ENCODE measurements around the gene NSRP1.
A peak's percentile ranks its signal among the peaks of the same experiment; 100 is the strongest.
"Not testable (repeated sequence)": the region's sequence is repeated elsewhere in the genome, so short reads cannot be mapped to it uniquely, and the experiment has no call there.

NSRP1 gene

DNA sequence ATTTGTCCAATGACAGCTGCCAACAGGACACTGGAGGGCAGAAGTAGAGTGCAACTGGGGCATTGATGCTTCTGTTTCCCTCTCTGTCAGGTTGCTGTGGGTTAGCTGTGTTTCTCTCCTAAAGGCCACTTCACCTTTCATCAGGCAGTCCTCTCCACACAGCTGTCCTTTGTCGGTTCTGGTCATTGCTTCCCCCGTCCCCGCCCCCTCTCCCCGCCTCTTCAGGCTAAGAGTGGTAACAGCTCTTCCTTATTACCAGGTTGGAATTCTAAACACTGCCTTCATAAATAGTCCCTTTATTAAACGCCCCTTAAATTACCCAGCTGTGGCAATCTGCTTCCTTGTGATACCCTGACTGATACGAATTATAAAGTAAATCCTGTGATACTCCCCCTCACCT, 31.8 kb upstream of the NSRP1 start:
- Histone ChIP-seq H3K27me3 (ENCODE audit: insufficient read depth, low read depth, severe bottlenecking) (no peaks in the 10 kb centered on the region), H3K36me3 (no peaks in the 10 kb centered on the region)
- no peak for DNase-seq

DNA sequence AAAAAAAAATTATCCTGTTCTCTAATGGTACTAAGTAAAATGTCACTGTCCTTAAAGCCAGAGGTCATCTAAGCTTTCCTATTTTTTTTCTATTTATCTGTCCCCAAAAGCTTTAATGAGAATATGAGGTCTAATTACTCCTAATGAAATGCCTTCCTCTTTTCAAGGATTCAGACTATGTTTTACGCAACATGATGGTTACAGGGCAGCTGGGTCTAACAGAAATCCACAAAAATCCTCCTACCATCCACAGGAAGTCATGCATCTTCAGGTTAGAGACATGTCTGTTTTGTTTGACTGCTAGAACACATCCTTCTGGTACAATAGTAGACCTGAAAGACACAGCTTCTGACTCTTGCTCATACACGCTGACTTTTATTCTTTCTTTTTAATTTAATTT, 29.7 kb upstream of the NSRP1 start:
- DNase-seq = no peak
- Histone ChIP-seq H3K9me3 (ENCODE audit: severe bottlenecking) (no peaks in the 10 kb centered on the region), H3K36me3 (no peaks in the 10 kb centered on the region), H3K27me3 (ENCODE audit: insufficient read depth, low read depth, severe bottlenecking) (no peaks in the 10 kb centered on the region), H3K4me3 (ENCODE audit: low read depth, low read length) (no peak overlapping the region), H3K27ac (no peak overlapping the region)
- TF ChIP-seq CTCF (IDR thresholded peaks at IDR 0.05; ENCODE audit: low read depth, low read length) = no peak

More for the DNA sequence above, 31.8 kb upstream of the NSRP1 start:
- TF ChIP-seq CTCF (IDR thresholded peaks at IDR 0.05; ENCODE audit: low read depth, low read length) = no peak
- H3K27ac ChIP-seq = no peak overlapping the region
- no peak overlapping the region for H3K4me3 ChIP-seq (ENCODE audit: low read depth, low read length)
- H3K9me3 ChIP-seq (ENCODE audit: severe bottlenecking) = no peaks in the 10 kb centered on the region

DNA sequence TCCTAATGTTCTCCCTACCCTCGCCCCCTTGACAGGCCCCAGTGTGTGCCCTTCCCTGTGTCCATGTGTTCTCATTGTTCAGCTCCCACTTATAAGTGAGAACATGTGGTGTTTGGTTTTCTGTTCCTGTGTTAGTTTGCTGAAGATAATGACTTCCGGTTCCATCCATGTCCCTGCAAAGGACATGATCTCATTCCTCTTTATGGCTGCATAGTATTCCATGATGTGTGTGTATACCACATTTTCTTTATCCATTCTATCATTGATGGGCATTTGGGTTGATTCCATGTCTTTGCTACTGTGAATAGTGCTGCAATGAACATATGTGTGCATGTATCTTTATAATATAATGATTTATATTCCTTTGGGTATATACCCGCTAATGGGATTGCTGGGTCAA, 29.2 kb upstream of the NSRP1 start:
- DNase-seq; H3K4me3 ChIP-seq (ENCODE audit: low read depth, low read length); H3K27me3 ChIP-seq (ENCODE audit: insufficient read depth, low read depth, severe bottlenecking); H3K36me3 ChIP-seq; H3K27ac ChIP-seq; H3K9me3 ChIP-seq (ENCODE audit: severe bottlenecking): not testable (repeated sequence)

- Histone ChIP-seq H3K36me3 (no peaks in the 10 kb centered on the region), H3K27me3 (ENCODE audit: insufficient read depth, low read depth, severe bottlenecking) (no peaks in the 10 kb centered on the region), H3K4me3 (ENCODE audit: low read depth, low read length) (no peak overlapping the region), H3K9me3 (ENCODE audit: severe bottlenecking) (no peaks in the 10 kb centered on the region), H3K27ac (no peak overlapping the region)
- TF ChIP-seq CTCF (IDR thresholded peaks at IDR 0.05; ENCODE audit: low read depth, low read length) = no peak
- peak; percentile 56 for DNase-seq
Measured at GRCh38 chr17:30091121-30091670, 25.4 kb upstream of the NSRP1 start.

DNA sequence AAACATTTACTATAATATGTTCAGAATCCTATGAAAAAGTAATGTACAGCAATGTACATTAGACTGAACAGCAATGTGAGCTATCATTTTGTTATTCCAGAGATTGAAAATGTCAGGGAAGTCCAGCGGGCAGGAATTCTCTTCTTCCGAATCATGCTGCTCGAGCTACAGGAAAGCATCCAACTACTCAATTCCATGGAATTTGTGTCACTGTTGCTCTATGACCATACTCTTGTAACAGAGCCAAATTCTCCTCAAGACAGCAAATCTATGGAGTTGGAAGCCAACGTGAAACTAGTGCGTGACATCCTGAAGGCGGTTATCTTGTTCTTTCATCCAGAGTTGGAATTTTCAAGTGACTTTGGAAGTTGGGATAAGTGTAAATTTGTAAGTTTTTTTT, 24.8 kb upstream of the NSRP1 start:
- no peak overlapping the region for H3K27ac ChIP-seq
- no peaks in the 10 kb centered on the region for H3K27me3 ChIP-seq (ENCODE audit: insufficient read depth, low read depth, severe bottlenecking)
- no peaks in the 10 kb centered on the region for H3K9me3 ChIP-seq (ENCODE audit: severe bottlenecking)
- H3K4me3 ChIP-seq (ENCODE audit: low read depth, low read length) = no peak overlapping the region
- H3K36me3 ChIP-seq = no peaks in the 10 kb centered on the region
- no peak for DNase-seq
- TF ChIP-seq CTCF (IDR thresholded peaks at IDR 0.05; ENCODE audit: low read depth, low read length) = no peak

DNA sequence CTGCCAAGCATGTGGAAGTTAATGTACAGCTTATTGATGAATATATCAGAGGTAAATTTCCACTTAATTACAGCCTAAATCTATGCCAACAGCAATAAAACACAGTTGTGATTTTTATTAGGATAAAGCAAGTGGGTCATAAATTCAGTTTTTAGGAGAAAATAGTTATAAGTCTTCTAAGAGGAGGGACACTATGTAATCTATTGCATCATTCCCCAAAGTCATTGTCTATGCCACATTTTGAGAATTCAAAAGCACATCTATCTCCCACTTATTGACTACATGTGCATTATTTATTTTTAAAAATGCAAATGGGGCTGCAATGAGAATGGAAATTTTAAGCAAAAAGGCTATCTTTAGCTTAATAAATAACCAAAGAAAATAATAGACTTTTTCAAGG, 23.7 kb upstream of the NSRP1 start:
- no peak for DNase-seq
- H3K36me3 ChIP-seq = no peaks in the 10 kb centered on the region
- no peaks in the 10 kb centered on the region for H3K27me3 ChIP-seq (ENCODE audit: insufficient read depth, low read depth, severe bottlenecking)
- no peak overlapping the region for H3K4me3 ChIP-seq (ENCODE audit: low read depth, low read length)
- no peak for TF ChIP-seq CTCF (IDR thresholded peaks at IDR 0.05; ENCODE audit: low read depth, low read length)
- H3K27ac ChIP-seq = no peak overlapping the region
- H3K9me3 ChIP-seq (ENCODE audit: severe bottlenecking) = no peaks in the 10 kb centered on the region
